Erythroblast (primary cell): ENCODE measurements around the gene CDC5L.

Experiments
- DNase-seq, 2 experiments: peaks; one replicate each; lab custom pipeline; 2025; lab: John Stamatoyannopoulos, UW
- GATA1 ChIP-seq: IDR thresholded peaks from 2 replicates; pipeline ENCODE4 v1.6.1; 2011; ENCODE audit warnings: low read depth, mild to moderate bottlenecking, control low read depth, low read length, moderate library complexity
- POLR2A ChIP-seq: IDR thresholded peaks from 2 replicates; pipeline ENCODE4 v1.6.1; 2011; ENCODE audit warnings: mild to moderate bottlenecking, low read length

Gene CDC5L

DNA sequence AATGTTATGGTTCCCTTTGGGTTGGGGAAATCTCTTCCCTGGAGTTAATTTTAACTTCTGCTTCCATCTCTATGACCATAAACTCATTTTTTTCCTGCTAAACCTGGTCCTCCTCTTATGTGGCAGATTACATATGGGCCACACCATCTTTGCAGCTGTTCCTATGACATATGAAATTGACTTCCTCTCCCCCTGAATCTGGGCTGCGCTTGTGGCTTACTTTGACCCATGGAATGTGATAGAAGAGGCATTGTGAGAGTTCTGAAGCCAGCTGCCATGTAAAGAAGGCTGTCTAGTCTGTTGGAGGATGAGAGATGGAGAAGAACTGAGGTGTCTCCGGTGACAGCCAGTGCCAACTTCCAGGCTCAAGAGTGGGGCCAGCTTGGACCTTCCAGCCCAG, 100.1 kb downstream of the CDC5L start:
- no peak for DNase-seq
- TF ChIP-seq POLR2A = no peak
- TF ChIP-seq GATA1 = no peak

GRCh38 chr6:44489910-44490604, 102.6 kb downstream of the CDC5L start:
- TF ChIP-seq GATA1 = no peak
- no peak for TF ChIP-seq POLR2A
- DNase-seq = no peak

DNA sequence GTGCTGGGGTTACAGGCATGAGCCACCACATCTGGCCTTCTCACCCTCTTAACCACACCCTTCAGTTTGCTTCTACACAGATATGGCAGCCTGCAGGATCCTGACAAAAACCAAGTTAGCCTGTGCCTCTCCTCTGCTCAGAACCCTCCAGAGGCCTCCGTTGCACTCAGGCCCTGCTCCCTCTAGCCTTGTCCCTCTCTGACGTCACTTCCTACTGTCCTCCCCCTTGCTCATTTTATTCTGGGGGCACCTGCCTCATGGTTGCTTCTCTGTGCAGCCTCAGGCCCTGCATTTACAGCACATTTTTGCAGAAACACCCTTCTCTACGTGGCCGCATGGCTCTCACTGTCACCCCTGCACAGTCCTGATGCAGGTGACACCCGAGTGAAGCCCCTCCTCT, 105.6 kb downstream of the CDC5L start:
- TF ChIP-seq GATA1 (no peak), POLR2A (no peak)
- DNase-seq = no peak

- no peak for DNase-seq
- TF ChIP-seq GATA1 (no peak), POLR2A (no peak)
These were observed 106.1 kb downstream of the CDC5L start for GRCh38 chr6:44493593-44493992.

- peak; percentile 12 to 25 for DNase-seq
- TF ChIP-seq POLR2A (no peak), GATA1 (no peak)
These were observed 106.5 kb downstream of the CDC5L start for GRCh38 chr6:44494011-44494501.

GRCh38 chr6:44495036-44495901, 107.8 kb downstream of the CDC5L start:
- TF ChIP-seq GATA1 = no peak
- TF ChIP-seq POLR2A = no peak
- no peak for DNase-seq

GRCh38 chr6:44496665-44497369, 109.3 kb downstream of the CDC5L start:
- TF ChIP-seq POLR2A = no peak
- no peak for TF ChIP-seq GATA1
- DNase-seq = no peak

DNA sequence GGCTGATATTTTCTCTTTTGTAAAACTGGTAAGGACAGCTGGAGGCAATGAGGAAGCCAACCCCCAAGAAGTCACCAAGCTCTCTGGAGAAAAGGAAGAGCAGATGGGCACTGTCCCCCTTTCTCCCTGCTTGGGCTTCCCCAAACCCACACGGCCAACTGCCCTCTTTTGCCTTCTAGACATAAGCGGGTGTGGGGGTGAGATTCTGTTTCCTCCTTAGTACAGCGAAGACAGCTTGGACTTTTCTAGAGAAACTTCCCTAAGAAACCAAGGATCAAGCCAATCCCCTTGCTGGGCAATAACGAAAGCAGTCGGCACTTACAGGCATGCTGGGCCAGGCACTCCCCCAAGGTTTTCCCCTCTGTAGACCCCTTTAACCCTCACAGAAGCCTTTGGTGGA, 110.3 kb downstream of the CDC5L start:
- TF ChIP-seq POLR2A (no peak), GATA1 (no peak)
- no peak for DNase-seq

DNA sequence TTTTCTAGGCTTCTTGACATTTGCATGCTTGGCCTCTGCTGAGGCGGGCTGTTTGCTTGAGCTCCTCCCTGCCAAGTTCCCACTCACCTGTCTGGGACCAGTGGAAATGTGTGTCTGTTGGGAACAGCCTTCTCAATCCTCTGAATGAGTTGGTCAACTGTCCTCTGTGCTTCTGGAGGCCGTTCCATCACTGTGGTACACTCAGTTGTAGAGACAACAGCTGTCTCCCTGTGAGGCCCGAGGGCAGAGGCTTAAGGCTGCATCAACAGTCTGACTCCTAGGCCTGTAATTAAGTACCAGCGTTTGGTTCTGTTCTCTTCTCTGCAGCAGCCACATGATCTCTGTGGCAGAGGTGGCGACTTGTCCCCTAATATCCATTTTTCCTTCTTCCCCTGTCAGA, 110.9 kb downstream of the CDC5L start:
- no peak for TF ChIP-seq POLR2A
- no peak for TF ChIP-seq GATA1
- DNase-seq = no peak

- TF ChIP-seq POLR2A (no peak), GATA1 (no peak)
- DNase-seq = no peak
These were observed 112.1 kb downstream of the CDC5L start for GRCh38 chr6:44499609-44500008.
